ENCODE results near the gene CDYL2.

The CDYL2 gene

GRCh38 chr16:80746231-80746630 is 58.2 kb downstream of the CDYL2 start:
- no peak for TF ChIP-seq Cebpa-rat (IDR thresholded peaks at IDR 0.05)
- H3K4me2 ChIP-seq: peak overlapping the region in 1 of 11 experiments; percentile 30; a peak in 1 of 22 replicates

GRCh38 chr16:80744856-80745255 is 59.5 kb downstream of the CDYL2 start:
- H3K9ac ChIP-seq: no peak overlapping the region
- H3K27ac ChIP-seq: no peak overlapping the region
- H3K4me2 ChIP-seq: peak overlapping the region in 2 of 11 experiments; percentile 30 to 44; a peak in 3 of 22 replicates
- H3K4me1 ChIP-seq: peaks cover 0 to 29% (median 0%) of the 10 kb centered on the region in 10 experiments; a peak in 5 of 20 replicates
- H3K9me3 ChIP-seq (replicated peaks in 1 of 11): peaks cover 16 to 28% (median 26%) of the 10 kb centered on the region in 11 experiments
- H3K27me3 ChIP-seq: no peaks in the 10 kb centered on the region
- no peak overlapping the region for H3K4me3 ChIP-seq
- peaks cover 3 to 47% (median 9%) of the 10 kb centered on the region in 11 experiments; a peak in 13 of 22 replicates for H3K36me3 ChIP-seq
- peaks cover 0 to 70% (median 32%) of the 10 kb centered on the region in 11 experiments; a peak in 15 of 22 replicates for H4K20me1 ChIP-seq
- TF ChIP-seq Cebpa-rat (IDR thresholded peaks at IDR 0.05): no peak

More at GRCh38 chr16:80746231-80746630, 58.2 kb downstream of the CDYL2 start:
- peaks cover 0 to 32% (median 0%) of the 10 kb centered on the region in 10 experiments; a peak in 5 of 20 replicates for H3K4me1 ChIP-seq
- peaks cover 8 to 14% (median 13%) of the 10 kb centered on the region in 11 experiments; a peak in 20 of 22 replicates for H3K9me3 ChIP-seq (replicated peaks in 1 of 11)
- no peaks in the 10 kb centered on the region for H3K27me3 ChIP-seq
- H3K36me3 ChIP-seq: peaks cover 0 to 42% (median 7%) of the 10 kb centered on the region in 11 experiments; a peak in 10 of 22 replicates
- H3K4me3 ChIP-seq: no peak overlapping the region
- H3K27ac ChIP-seq: no peak overlapping the region
- no peak overlapping the region for H3K9ac ChIP-seq
- H4K20me1 ChIP-seq: peaks cover 0 to 80% (median 39%) of the 10 kb centered on the region in 11 experiments; a peak in 15 of 22 replicates

GRCh38 chr16:80743772-80744171 is 60.6 kb downstream of the CDYL2 start:
- Histone ChIP-seq H3K9me3 (replicated peaks in 1 of 11) (peaks cover 27 to 39% (median 35%) of the 10 kb centered on the region in 11 experiments), H4K20me1 (peaks cover 0 to 75% (median 32%) of the 10 kb centered on the region in 11 experiments; a peak in 15 of 22 replicates), H3K36me3 (peaks cover 6 to 58% (median 14%) of the 10 kb centered on the region in 11 experiments; a peak in 13 of 22 replicates), H3K27me3 (no peaks in the 10 kb centered on the region), H3K4me1 (peaks cover 0 to 30% (median 0%) of the 10 kb centered on the region in 10 experiments; a peak in 5 of 20 replicates), H3K4me3 (no peak overlapping the region), H3K9ac (no peak overlapping the region), H3K4me2 (peak overlapping the region in 2 of 11 experiments; percentile 30 to 44; a peak in 4 of 22 replicates), H3K27ac (no peak overlapping the region)
- no peak for TF ChIP-seq Cebpa-rat (IDR thresholded peaks at IDR 0.05)

- peaks cover 0 to 75% (median 32%) of the 10 kb centered on the region in 11 experiments; a peak in 15 of 22 replicates for H4K20me1 ChIP-seq
- peaks cover 27 to 44% (median 38%) of the 10 kb centered on the region in 11 experiments for H3K9me3 ChIP-seq (replicated peaks in 1 of 11)
- peaks cover 6 to 63% (median 14%) of the 10 kb centered on the region in 11 experiments; a peak in 13 of 22 replicates for H3K36me3 ChIP-seq
- peaks cover 0 to 32% (median 0%) of the 10 kb centered on the region in 10 experiments; a peak in 5 of 20 replicates for H3K4me1 ChIP-seq
- no peak overlapping the region; a peak in 2 of 22 replicates for H3K4me2 ChIP-seq
- H3K4me3 ChIP-seq: no peak overlapping the region
- TF ChIP-seq Cebpa-rat (IDR thresholded peaks at IDR 0.05): no peak
- no peak overlapping the region for H3K9ac ChIP-seq
- no peaks in the 10 kb centered on the region for H3K27me3 ChIP-seq
- H3K27ac ChIP-seq: no peak overlapping the region
These were observed 61.1 kb downstream of the CDYL2 start for GRCh38 chr16:80743273-80743672.

- H3K4me2 ChIP-seq: no peak overlapping the region
These were observed 62.1 kb downstream of the CDYL2 start for GRCh38 chr16:80742331-80742730.

GRCh38 chr16:80741724-80742123 is 62.7 kb downstream of the CDYL2 start:
- Histone ChIP-seq H3K9ac (no peak overlapping the region), H3K4me1 (peaks cover 0 to 32% (median 0%) of the 10 kb centered on the region in 10 experiments; a peak in 5 of 20 replicates), H3K4me2 (no peak overlapping the region), H3K4me3 (no peak overlapping the region), H3K36me3 (peaks cover 11 to 64% (median 22%) of the 10 kb centered on the region in 11 experiments; a peak in 15 of 22 replicates), H3K27ac (no peak overlapping the region), H3K9me3 (replicated peaks in 1 of 11) (peaks cover 27 to 46% (median 39%) of the 10 kb centered on the region in 11 experiments), H3K27me3 (no peaks in the 10 kb centered on the region), H4K20me1 (peaks cover 0 to 70% (median 31%) of the 10 kb centered on the region in 11 experiments; a peak in 15 of 22 replicates)
- TF ChIP-seq Cebpa-rat (IDR thresholded peaks at IDR 0.05): no peak

More at GRCh38 chr16:80742331-80742730, 62.1 kb downstream of the CDYL2 start:
- Histone ChIP-seq H3K9me3 (replicated peaks in 1 of 11) (peaks cover 27 to 46% (median 39%) of the 10 kb centered on the region in 11 experiments), H3K4me1 (peaks cover 0 to 32% (median 0%) of the 10 kb centered on the region in 10 experiments; a peak in 5 of 20 replicates), H3K27ac (no peak overlapping the region), H3K9ac (no peak overlapping the region), H4K20me1 (peaks cover 0 to 70% (median 32%) of the 10 kb centered on the region in 11 experiments; a peak in 15 of 22 replicates), H3K36me3 (peaks cover 10 to 64% (median 17%) of the 10 kb centered on the region in 11 experiments; a peak in 15 of 22 replicates), H3K27me3 (no peaks in the 10 kb centered on the region), H3K4me3 (no peak overlapping the region)
- no peak for TF ChIP-seq Cebpa-rat (IDR thresholded peaks at IDR 0.05)

GRCh38 chr16:80739523-80739922 is 64.9 kb downstream of the CDYL2 start:
- Histone ChIP-seq H3K4me2 (no peak overlapping the region), H3K4me1 (peaks cover 0 to 20% (median 0%) of the 10 kb centered on the region in 10 experiments; a peak in 5 of 20 replicates), H3K9me3 (replicated peaks in 1 of 11) (peaks cover 27 to 51% (median 39%) of the 10 kb centered on the region in 11 experiments), H3K4me3 (no peak overlapping the region), H4K20me1 (peaks cover 0 to 69% (median 14%) of the 10 kb centered on the region in 11 experiments; a peak in 14 of 22 replicates), H3K27ac (no peak overlapping the region), H3K9ac (no peak overlapping the region), H3K36me3 (peaks cover 11 to 68% (median 23%) of the 10 kb centered on the region in 11 experiments; a peak in 14 of 22 replicates), H3K27me3 (no peaks in the 10 kb centered on the region)
- no peak for TF ChIP-seq Cebpa-rat (IDR thresholded peaks at IDR 0.05)

- no peak overlapping the region for H3K27ac ChIP-seq
- H3K9ac ChIP-seq: no peak overlapping the region
- H3K36me3 ChIP-seq: peaks cover 11 to 75% (median 23%) of the 10 kb centered on the region in 11 experiments; a peak in 14 of 22 replicates
- H4K20me1 ChIP-seq: peaks cover 0 to 69% (median 7%) of the 10 kb centered on the region in 11 experiments; a peak in 8 of 22 replicates
- peaks cover 27 to 55% (median 40%) of the 10 kb centered on the region in 11 experiments for H3K9me3 ChIP-seq (replicated peaks in 1 of 11)
- no peak for TF ChIP-seq Cebpa-rat (IDR thresholded peaks at IDR 0.05)
- H3K4me3 ChIP-seq: no peak overlapping the region
- H3K4me1 ChIP-seq: peaks cover 0 to 10% (median 1%) of the 10 kb centered on the region in 10 experiments; a peak in 6 of 20 replicates
- no peak overlapping the region for H3K4me2 ChIP-seq
- H3K27me3 ChIP-seq: no peaks in the 10 kb centered on the region
These were observed 65.9 kb downstream of the CDYL2 start for GRCh38 chr16:80738521-80738920.

- Histone ChIP-seq H3K4me3 (no peak overlapping the region), H3K9ac (no peak overlapping the region), H3K9me3 (replicated peaks in 1 of 11) (peaks cover 33 to 65% (median 47%) of the 10 kb centered on the region in 11 experiments), H3K27me3 (no peaks in the 10 kb centered on the region), H3K4me2 (no peak overlapping the region), H4K20me1 (peaks cover 0 to 65% (median 7%) of the 10 kb centered on the region in 11 experiments; a peak in 7 of 22 replicates), H3K4me1 (peaks cover 0 to 7% (median 0%) of the 10 kb centered on the region in 10 experiments; a peak in 3 of 20 replicates), H3K27ac (no peak overlapping the region), H3K36me3 (peaks cover 5 to 86% (median 19%) of the 10 kb centered on the region in 11 experiments; a peak in 14 of 22 replicates)
- TF ChIP-seq Cebpa-rat (IDR thresholded peaks at IDR 0.05): no peak
These were observed 68.6 kb downstream of the CDYL2 start for GRCh38 chr16:80735846-80736245.
